Activated naive CD8-positive, alpha-beta T cell treated with anti-CD3 and anti-CD28 coated beads for 36 hours (primary cell): ENCODE measurements around the gene ZDHHC19. TPM values are rescaled to one million over a fixed set of nuclear protein-coding genes. Genes with fewer than 3 reads are reported as not detected.
A peak's percentile ranks its signal among the peaks of the same experiment; 100 is the strongest.
"Not testable (repeated sequence)": the region's sequence is repeated elsewhere in the genome, so short reads cannot be mapped to it uniquely, and the experiment has no call there.

Source experiments
- DNase-seq: peaks from one replicate; pipeline ENCODE4 v3.0.0; 2021
- H3K27ac Mint-ChIP-seq: one replicate; pipeline ENCODE4 v1.8.0; 2022; ENCODE audit warnings: mild to moderate bottlenecking, moderate library complexity, mixed read lengths
- H3K27me3 Mint-ChIP-seq: one replicate; pipeline ENCODE4 v1.8.0; 2022; ENCODE audit warnings: mild to moderate bottlenecking, mixed read lengths
- H3K36me3 Mint-ChIP-seq: one replicate; pipeline ENCODE4 v1.8.0; 2021; ENCODE audit warnings: mild to moderate bottlenecking, mixed read lengths
- H3K4me1 Mint-ChIP-seq: one replicate; pipeline ENCODE4 v1.8.0; 2021; ENCODE audit warnings: mixed read lengths
- H3K4me3 Mint-ChIP-seq: one replicate; pipeline ENCODE4 v1.8.0; 2022; ENCODE audit warnings: mild to moderate bottlenecking, moderate library complexity, mixed read lengths
- H3K9me3 Mint-ChIP-seq: one replicate; pipeline ENCODE4 v1.8.0; 2022; ENCODE audit warnings: mixed read lengths
- total RNA-seq, 2 experiments: library from RNA; stranded (reverse); gene quantifications; one replicate each; pipeline ENCODE4 v1.2.3, GENCODE V29; 2021

Gene ZDHHC19
- total RNA-seq, 2 experiments from 2014 or later = not detected

DNA sequence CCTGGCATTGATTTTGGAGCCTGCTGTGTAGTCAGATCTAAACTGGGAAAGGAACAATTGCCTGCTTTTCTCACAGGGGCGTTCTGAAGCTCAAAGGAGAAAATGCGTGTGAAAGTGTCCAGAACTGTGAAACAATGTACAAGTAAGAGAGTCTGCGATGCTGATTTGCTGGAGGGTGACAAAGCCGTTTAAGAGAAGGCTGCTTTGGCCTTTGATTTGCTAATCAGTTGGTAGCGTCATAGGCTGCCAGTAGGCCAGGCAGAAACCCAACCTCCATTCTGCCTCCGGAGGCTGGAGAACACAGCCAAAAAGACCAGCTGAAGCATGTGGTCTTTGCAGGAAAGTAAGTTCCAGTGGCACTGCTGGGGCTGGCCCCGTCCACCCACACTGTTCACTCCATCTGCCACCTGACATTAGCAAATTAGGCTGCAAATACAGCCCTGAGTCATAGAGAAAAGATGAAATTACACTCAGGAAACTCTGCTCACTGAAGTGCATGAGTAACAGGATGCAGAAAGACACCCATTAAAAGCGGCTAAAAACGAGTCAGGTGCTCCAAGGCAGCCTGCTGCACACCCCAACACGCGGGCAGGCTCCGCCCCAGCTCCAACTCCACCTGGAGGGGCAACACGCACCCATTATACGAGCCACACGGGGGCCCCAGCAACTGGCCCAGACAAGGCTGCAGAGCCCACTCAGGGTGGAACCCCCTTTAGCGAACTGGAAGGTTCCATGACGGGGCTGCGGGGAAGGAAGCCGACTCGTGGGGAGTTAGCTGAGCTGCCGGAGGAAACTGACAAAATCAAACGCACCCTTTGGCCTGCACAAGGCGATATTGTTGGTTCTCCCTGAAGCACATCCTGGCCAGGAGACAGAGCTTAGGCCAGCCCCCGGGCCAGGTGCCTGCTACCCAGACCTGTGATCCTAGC lies 31.6 kb downstream of the ZDHHC19 start:
- DNase-seq = peak; percentile 96
- Mint-ChIP-seq H3K4me3 (peak overlapping the region; percentile 71), H3K4me1 (peaks cover 46% of the 10 kb centered on the region), H3K27me3 (no peaks in the 10 kb centered on the region), H3K27ac (peak overlapping the region; percentile 99), H3K9me3 (no peaks in the 10 kb centered on the region), H3K36me3 (no peaks in the 10 kb centered on the region)

DNA sequence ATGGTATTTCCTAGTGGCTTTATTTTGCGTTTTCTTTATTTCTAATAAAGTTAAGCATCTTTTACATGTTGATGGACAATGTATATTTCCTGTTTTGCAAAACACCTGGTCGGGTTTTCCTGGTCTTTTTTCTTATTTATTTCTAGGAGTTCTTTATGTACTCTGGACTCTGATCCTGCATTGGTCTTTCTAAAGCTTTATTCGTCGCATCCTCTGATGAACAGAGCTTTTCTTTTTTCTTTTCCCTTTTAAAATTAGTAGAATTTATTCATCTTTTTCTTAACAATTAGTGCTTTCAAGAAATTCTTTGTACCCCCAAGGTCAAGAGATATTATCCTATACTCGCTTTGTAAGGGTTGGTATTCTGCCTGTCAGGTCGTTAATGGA lies 32.2 kb downstream of the ZDHHC19 start:
- DNase-seq = no peak
- H3K27ac Mint-ChIP-seq = peak overlapping the region; percentile 99
- H3K9me3 Mint-ChIP-seq = no peaks in the 10 kb centered on the region
- peaks cover 46% of the 10 kb centered on the region for H3K4me1 Mint-ChIP-seq
- no peaks in the 10 kb centered on the region for H3K27me3 Mint-ChIP-seq
- H3K36me3 Mint-ChIP-seq = no peaks in the 10 kb centered on the region
- peak overlapping the region; percentile 71 for H3K4me3 Mint-ChIP-seq

DNA sequence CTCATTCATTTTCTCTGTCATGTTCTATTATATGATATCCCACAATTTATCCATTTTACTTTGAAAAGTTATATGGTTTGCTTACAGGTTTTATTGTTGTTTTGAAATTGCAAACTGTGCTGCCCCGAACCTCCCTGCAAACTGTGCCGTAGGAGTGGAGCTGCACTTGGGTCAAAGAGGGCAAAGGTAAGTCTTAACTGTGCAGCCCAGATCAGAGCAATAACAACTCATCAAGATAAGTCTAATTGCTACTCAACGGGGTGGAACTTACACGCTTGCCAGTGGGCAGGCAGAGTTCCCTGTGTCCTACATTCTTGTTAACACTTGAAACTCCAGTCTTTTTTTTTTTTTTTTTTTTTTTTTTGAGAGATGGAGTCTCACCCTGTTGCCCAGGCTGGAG lies 33.2 kb downstream of the ZDHHC19 start:
- Mint-ChIP-seq H3K9me3 (no peaks in the 10 kb centered on the region), H3K36me3 (no peaks in the 10 kb centered on the region), H3K27me3 (no peaks in the 10 kb centered on the region), H3K4me1 (peaks cover 36% of the 10 kb centered on the region), H3K4me3 (no peak overlapping the region), H3K27ac (peak overlapping the region; percentile 31)
- DNase-seq = no peak

DNA sequence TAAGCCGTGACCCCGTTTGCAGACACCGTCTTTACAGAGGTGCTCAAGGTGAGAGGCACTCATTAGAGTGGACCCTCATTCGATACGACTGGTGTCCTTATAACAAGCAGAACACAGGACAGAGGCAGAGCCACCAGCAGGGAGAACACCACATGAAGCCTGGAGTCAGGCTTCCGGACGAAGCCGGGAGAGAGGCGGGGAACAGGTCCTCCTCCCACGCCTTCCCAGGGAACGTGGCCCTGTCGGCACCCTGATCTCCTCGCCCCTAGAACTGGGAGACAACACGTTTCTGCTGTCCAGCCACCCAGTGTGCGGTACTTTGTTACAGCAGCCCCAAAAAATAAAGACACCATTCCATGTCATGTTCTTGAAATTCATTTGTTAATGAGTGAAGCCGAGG lies 33.6 kb downstream of the ZDHHC19 start:
- H3K27ac Mint-ChIP-seq = no peak overlapping the region
- no peaks in the 10 kb centered on the region for H3K36me3 Mint-ChIP-seq
- no peak overlapping the region for H3K4me3 Mint-ChIP-seq
- peaks cover 32% of the 10 kb centered on the region for H3K4me1 Mint-ChIP-seq
- DNase-seq = no peak
- no peaks in the 10 kb centered on the region for H3K9me3 Mint-ChIP-seq
- H3K27me3 Mint-ChIP-seq = no peaks in the 10 kb centered on the region

DNA sequence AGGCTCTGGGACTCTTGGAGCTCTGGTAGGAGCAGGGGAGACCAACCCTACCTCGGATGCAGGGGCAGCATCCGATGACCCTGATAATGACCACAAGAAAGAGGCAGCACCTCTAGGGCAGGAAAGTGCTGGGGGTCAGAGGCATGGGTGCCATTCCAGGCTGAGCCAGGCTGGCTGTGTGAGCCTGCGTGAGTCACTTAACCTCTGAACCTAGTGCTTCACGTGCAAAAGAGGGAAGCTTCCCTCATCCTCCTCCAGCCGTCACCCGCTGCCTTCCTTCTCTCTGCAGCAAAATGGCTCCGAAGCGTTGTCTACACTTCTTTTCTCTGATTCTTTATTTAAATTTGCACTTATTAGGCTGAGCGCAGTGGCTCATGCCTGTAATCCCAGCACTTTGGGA lies 35.5 kb downstream of the ZDHHC19 start:
- Mint-ChIP-seq H3K9me3 (no peaks in the 10 kb centered on the region), H3K36me3 (peaks cover 2% of the 10 kb centered on the region), H3K27ac (no peak overlapping the region), H3K4me1 (peaks cover 20% of the 10 kb centered on the region), H3K4me3 (no peak overlapping the region), H3K27me3 (no peaks in the 10 kb centered on the region)
- DNase-seq = no peak

DNA sequence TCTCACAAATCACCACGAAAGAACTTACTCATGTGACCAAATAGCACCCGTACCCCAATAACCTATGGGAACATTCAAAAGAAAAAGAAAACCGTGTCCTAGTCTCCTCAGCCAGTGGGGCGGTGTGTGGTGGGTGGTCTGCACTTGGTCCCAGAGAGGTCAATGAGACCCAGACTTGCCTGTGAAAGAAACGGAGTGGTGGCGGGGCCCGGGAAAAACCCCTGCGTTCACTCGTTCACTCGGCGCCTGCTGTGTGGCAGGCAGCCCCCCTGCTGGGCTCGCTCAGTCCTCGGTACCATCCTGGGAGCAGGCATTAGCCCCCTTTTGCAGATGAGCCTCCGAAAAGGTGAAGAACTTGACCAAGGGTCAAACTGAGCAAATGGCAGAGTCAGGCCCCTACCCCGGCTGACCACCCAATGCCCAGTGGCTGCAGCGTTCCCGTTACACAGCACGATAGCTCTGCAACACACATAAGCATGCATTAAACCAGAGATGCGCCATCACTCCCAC lies 36.0 kb downstream of the ZDHHC19 start:
- peaks cover 15% of the 10 kb centered on the region for H3K4me1 Mint-ChIP-seq
- no peak overlapping the region for H3K4me3 Mint-ChIP-seq
- H3K27ac Mint-ChIP-seq = no peak overlapping the region
- DNase-seq = no peak
- peaks cover 3% of the 10 kb centered on the region for H3K36me3 Mint-ChIP-seq
- no peaks in the 10 kb centered on the region for H3K27me3 Mint-ChIP-seq
- no peaks in the 10 kb centered on the region for H3K9me3 Mint-ChIP-seq

DNA sequence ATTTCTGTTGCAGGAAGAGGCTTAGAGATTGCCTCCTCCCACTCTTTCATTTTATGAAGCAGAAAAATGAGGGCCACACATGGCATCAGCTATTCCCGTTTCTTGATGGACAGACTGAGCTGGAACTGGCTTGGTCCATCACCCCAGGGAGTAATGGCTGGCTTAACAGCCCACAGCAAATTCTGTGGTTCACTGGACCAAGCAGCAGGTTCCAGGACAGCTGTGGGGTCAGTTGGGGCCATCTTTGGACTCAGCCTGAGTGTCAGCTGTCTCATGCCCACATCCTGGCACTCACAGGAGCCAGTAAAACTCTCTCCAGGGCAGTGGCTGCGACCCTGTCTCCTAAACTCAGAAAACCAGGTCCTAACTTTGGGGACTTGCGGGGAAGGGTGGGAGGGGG lies 36.5 kb downstream of the ZDHHC19 start:
- H3K36me3 Mint-ChIP-seq = peaks cover 3% of the 10 kb centered on the region
- no peaks in the 10 kb centered on the region for H3K9me3 Mint-ChIP-seq
- no peak overlapping the region for H3K4me3 Mint-ChIP-seq
- H3K27ac Mint-ChIP-seq = no peak overlapping the region
- peaks cover 10% of the 10 kb centered on the region for H3K4me1 Mint-ChIP-seq
- no peak for DNase-seq
- H3K27me3 Mint-ChIP-seq = no peaks in the 10 kb centered on the region

DNA sequence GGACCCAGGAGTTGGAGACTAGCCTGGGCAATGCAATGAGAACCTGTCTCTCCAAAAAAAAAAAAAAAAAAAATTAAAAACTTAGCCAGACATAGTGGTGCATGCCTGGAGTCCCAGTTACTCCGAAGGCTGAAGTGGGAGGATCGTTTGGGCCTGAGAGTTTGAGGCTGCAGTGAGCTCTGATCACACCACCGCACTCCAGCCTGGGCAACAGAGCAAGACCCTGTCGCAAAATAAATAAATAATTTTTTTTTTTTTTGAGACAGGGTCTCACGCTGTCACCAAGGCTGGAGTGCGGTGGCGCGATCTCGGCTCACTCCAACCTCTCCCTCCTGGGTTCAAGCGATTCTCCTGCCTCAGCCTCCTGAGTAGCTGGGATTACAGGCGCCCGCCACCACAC lies 40.9 kb downstream of the ZDHHC19 start:
- H3K9me3 Mint-ChIP-seq = not testable (repeated sequence)

DNA sequence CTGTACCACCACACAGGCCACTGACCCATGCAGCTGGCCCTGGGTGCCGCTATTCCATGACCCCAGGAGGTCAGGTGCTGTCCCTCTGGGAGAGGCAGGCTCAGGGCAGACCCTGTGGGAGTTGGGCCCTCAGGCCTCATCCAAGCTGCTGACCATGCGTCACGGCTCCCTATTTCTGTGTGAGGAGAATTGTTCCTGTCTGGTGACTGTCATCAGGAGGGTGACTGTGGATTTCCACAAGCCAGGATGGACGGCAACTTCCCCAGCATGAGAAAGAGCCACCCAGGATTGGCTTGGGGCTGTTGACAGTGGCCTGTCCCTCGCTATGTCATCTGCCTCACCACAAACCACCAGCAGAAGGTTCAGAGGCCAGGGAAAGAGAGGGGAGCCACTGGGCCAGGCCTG lies 41.4 kb downstream of the ZDHHC19 start:
- Mint-ChIP-seq H3K27me3 (no peaks in the 10 kb centered on the region), H3K36me3 (peaks cover 3% of the 10 kb centered on the region), H3K9me3 (no peaks in the 10 kb centered on the region), H3K4me1 (peaks cover 5% of the 10 kb centered on the region), H3K27ac (no peak overlapping the region), H3K4me3 (no peak overlapping the region)
- DNase-seq = no peak

More for the DNA sequence above, 40.9 kb downstream of the ZDHHC19 start:
- H3K36me3 Mint-ChIP-seq, H3K27me3 Mint-ChIP-seq, H3K4me3 Mint-ChIP-seq, H3K4me1 Mint-ChIP-seq, H3K27ac Mint-ChIP-seq, DNase-seq: not testable (repeated sequence)

DNA sequence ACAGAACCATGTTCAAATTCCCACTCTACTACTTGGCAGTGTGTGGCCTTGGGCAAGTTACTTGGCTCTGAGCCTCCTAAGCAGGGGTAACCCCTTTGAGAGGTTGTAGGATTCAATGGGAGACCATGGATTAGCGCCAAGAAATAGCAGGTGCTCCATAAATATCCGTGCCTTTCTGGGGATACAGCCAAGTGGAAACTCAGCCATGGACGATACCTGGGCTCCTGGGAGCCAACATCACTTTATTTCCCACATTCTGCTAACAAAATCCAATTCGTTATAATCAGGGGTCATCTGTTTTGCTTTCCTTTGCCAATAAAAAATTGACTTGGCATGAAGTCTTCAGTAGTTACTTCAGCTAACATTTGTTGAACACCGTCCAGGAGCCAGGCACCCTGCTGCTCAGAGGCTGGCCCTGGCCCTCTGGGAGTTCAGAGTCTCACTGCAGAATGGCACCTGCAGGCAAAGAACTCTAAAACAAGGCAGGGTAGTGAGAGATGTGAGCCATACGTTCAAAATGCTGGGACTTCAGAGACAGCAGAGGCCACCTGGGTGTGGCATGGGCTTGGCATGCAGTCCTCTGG lies 42.3 kb downstream of the ZDHHC19 start:
- Mint-ChIP-seq H3K27ac (no peak overlapping the region), H3K36me3 (peaks cover 3% of the 10 kb centered on the region), H3K4me1 (peaks cover 5% of the 10 kb centered on the region), H3K27me3 (no peaks in the 10 kb centered on the region), H3K9me3 (no peaks in the 10 kb centered on the region), H3K4me3 (no peak overlapping the region)
- no peak for DNase-seq

DNA sequence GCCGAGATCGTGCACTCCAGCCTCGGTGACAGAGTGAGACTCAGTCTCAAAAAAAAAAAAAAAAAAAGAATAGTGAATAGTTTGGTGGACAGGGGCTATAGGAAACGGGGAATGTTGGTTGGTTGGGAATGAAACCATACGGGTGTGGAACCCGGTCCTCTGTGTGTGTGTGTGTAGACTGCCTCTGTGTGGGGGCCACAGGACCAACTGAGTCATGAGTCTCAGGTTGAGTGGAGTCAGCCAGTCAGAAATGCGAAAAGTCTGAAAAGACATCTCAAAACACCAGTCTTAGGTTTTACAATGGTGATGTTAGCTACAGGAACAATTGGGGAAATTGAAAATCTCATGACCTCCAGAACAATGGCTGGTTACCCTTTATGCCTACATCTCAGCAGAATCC lies 44.5 kb downstream of the ZDHHC19 start:
- H3K4me3 Mint-ChIP-seq = no peak overlapping the region
- peak overlapping the region; percentile 12 for H3K27ac Mint-ChIP-seq
- DNase-seq = no peak
- peaks cover 3% of the 10 kb centered on the region for H3K36me3 Mint-ChIP-seq
- H3K27me3 Mint-ChIP-seq = no peaks in the 10 kb centered on the region
- H3K9me3 Mint-ChIP-seq = no peaks in the 10 kb centered on the region
- H3K4me1 Mint-ChIP-seq = peaks cover 5% of the 10 kb centered on the region

DNA sequence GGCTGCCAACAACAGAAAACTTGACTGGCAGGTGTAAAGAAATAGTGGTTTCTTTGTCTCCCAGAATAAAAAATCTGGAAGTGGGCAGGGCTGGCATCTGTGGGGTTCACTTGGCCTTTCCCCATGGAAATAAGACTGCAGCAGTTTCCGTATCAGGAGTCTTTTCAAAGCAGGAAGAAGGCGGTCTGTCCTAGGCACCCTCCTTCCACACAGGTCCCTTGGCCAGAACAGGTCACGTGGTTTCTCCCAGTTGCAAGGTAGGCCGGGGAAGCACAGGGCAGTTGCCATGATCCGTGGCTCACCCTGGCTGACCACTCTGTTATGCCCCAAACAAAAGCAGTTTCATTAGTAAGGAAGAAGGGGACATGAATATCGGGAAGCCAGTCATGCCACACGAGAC lies 45.4 kb downstream of the ZDHHC19 start:
- no peaks in the 10 kb centered on the region for H3K9me3 Mint-ChIP-seq
- peaks cover 2% of the 10 kb centered on the region for H3K36me3 Mint-ChIP-seq
- DNase-seq = no peak
- H3K4me1 Mint-ChIP-seq = peaks cover 5% of the 10 kb centered on the region
- H3K4me3 Mint-ChIP-seq = no peak overlapping the region
- H3K27me3 Mint-ChIP-seq = no peaks in the 10 kb centered on the region
- H3K27ac Mint-ChIP-seq = no peak overlapping the region

DNA sequence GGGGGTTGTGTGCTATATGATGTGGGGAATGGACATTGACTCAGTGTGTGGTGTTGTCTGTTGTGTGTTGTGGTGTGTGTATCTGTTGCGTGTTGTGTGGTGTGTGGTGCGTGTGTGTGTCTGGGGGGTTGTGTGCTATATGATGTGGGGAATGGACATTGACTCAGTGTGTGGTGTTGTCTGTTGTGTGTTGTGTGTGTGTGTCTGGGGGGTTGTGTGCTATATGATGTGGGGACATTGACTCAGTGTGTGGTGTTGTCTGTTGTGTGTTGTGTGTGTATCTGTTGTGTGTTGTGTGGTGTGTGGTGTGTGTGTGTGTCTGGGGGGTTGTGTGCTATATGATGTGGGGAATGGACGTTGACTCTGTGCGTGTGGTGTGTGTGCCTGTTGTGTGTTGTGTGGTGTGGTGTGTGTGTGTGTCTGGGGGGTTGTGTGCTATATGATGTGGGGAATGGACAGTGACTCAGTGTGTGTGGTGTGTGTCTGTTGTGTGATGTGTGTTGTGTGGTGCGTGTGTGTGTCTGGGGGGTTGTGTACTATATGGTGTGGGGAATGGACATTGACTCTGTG lies 46.1 kb downstream of the ZDHHC19 start:
- not testable (repeated sequence) for H3K36me3 Mint-ChIP-seq, H3K27ac Mint-ChIP-seq, H3K9me3 Mint-ChIP-seq, H3K27me3 Mint-ChIP-seq, DNase-seq, H3K4me3 Mint-ChIP-seq
- peaks cover 12% of the 10 kb centered on the region for H3K4me1 Mint-ChIP-seq

DNA sequence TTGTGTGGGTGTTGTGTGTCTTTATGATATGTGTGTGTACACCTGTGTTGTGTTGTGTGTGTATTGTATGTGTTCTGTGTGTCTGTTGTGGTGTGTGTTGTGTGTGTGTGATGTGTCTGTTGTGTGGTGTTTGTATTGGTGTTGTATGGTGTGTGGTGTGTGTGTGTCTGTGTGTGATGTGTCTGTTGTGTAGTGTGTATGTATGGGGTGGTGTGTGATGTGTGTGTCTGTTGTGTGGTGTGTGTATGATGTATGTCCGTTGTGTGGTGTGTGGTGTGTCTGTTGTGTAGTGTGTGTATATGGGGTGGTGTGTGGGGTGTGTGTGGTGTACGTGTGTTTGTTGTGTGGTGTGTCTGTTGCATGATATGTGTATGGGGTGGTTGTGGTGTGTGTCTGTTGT lies 46.6 kb downstream of the ZDHHC19 start:
- H3K4me1 Mint-ChIP-seq = peaks cover 16% of the 10 kb centered on the region
- DNase-seq = no peak
- no peak overlapping the region for H3K4me3 Mint-ChIP-seq
- H3K9me3 Mint-ChIP-seq = no peaks in the 10 kb centered on the region
- H3K27ac Mint-ChIP-seq = no peak overlapping the region
- no peaks in the 10 kb centered on the region for H3K27me3 Mint-ChIP-seq
- H3K36me3 Mint-ChIP-seq = no peaks in the 10 kb centered on the region

DNA sequence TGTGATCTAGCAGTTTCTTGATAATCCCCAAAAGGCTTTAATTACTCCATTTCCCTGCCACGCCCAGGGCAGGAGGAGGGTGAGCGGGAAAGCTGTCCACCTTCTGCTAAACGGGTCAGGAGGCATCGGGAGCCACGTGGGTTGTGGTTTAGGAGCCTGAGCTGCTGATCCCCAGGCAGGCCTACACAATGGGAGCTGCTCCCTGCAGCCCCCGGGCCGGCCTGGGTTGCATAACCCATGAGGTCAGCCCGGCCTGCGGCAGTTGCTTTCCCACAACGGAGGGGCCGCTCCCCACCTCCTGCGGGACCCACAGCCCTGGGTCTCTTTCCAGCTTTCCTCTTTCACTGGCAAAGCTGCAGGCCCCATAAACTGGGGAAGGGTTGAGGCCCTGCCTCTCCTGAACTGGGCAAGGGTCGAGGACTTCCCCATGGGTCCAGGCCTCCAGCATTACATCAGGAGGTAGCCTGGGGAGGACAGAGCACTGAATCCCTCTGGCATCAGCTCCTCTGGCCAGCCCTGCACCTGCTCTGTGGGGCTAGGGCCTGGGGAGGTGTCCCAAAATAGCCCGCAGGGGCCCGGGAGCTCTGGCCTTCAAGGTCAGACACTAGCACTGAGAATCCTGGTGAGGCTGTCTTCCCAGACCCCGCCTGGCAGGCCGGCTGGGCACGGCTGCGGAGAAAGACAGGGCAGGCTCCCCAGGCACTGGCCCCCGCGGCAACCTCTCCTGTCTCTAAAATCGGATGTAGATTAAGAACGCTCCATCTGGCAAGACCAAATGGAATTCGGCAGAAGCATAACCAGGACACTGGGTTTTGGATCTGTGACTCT lies 47.3 kb downstream of the ZDHHC19 start:
- Mint-ChIP-seq H3K36me3 (no peaks in the 10 kb centered on the region), H3K4me3 (no peak overlapping the region), H3K27ac (no peak overlapping the region), H3K27me3 (no peaks in the 10 kb centered on the region), H3K9me3 (no peaks in the 10 kb centered on the region), H3K4me1 (peaks cover 16% of the 10 kb centered on the region)
- no peak for DNase-seq
